Measurements from ENCODE around the gene CNTNAP4.

CNTNAP4 gene

DNA sequence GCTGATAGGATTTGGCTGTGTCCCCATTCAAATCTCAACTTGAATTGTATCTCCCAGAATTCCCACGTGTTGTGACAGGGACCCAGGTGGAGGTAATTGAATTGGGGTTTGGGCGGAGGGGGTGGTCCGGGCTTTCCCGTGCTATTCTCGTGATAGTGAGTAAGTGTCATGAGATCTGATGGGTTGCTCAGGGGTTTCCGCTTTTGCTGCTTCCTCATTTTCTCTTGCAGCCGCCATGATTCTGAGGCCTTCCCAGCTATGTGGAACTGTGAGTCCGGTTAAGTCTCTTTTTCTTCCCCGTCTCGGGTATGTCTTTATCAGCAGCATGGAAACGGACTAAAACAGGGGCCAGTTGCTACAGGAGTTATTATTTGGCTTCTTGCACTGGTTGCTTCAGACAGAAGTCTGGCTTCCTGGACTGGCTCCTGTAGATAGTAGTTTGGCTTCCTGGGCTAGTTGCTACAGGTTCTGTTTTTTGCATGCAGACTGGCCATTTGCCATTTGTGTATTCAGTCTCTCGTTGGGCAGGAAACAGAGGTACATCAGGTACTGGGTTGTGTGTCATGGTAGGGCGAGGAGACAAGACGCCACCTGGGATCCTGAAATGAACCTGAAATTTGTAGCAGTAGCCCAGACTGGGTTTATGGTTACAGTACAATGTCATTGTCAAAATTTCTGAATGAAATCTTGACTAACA, 32.6 kb downstream of the CNTNAP4 start:
- DNase-seq: no peak

GRCh38 chr16:76311260-76311659, 34.1 kb downstream of the CNTNAP4 start:
- DNase-seq: no peak

DNA sequence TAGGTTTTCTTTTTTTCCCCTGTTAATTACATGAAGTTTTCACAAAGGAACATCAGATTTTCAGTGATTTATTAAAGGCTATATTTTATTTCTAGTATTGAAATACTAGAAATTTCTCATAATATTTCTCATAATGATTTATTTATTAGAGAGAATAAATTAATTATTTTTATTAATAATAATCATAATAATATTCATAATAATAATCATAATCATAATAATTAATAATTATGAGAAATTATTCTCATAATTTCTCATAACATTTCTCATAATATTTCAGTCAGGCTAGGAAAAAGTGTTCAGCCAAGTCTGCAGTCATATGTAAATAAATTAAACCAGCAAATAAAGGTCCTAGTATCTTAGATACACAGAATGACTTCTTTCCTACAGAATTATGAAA, 41.4 kb downstream of the CNTNAP4 start:
- DNase-seq: no peak

DNA sequence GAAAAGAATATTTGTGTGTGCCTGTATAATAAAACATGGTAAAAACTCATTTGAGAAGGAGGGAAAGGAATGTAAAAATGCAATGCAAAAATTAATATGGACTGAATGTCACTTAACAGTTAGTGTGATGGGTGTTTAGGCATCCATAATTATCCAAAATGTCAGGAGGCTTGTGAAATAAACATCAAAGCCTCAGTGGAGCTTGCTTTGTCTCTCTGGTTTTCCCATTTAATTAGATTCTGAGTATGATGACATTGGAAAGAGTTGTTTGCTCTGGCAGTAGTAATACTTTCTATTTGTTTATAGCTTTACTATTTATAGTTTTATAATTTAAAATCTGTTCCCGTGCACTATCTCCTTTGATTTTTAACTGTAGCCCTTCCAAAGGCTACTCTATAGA, 51.9 kb downstream of the CNTNAP4 start:
- DNase-seq: no peak

GRCh38 chr16:76335180-76335974, 58.2 kb downstream of the CNTNAP4 start:
- DNase-seq: no peak

DNA sequence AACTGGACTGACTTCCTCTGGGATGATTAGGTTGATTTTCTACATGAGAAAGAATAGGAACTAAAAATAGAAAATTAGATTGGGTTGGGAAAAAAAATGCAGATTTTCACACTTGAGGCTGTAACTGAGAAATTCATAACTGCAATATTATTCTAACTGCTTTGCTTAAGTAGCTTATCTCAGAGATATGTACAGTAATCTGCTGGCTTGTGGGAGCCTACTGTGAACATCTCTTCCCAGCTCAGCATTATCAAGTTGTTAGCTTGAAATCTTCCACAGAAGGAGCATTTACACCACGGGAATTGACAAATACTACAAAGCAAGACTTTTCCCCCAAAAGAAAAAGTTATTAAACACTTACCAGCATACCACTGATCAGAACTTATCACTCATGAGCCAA, 58.9 kb downstream of the CNTNAP4 start:
- no peak for DNase-seq

GRCh38 chr16:76338472-76338871, 61.3 kb downstream of the CNTNAP4 start:
- no peak for DNase-seq

- no peak for DNase-seq
These were observed 66.6 kb downstream of the CNTNAP4 start for GRCh38 chr16:76343769-76344168.

DNA sequence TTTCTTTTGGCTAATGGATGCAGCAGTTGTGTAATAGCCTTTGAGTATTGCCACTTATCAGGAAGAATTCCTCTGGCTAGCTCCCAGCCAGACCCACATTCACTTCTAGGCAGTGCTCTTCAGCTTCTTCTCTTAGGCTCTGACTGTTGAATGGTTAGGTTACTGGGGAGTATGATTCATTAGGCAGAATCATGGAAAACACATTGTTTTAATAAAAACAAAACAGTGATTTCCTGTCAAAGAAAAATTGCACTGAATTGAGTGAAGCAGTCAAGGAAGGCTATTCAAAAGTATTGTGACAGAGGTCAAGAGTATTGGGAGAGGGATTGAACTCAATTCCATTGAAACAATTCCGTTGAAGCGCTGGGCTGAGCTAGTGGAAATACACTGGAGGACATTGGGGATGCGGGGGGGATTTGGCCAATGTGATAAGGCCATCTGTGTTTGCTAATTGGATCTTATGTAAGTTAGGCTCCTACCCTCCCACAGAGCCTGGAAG, 68.0 kb downstream of the CNTNAP4 start:
- no peak for DNase-seq

- DNase-seq: no peak
These were observed 69.0 kb downstream of the CNTNAP4 start for GRCh38 chr16:76346210-76346609.

DNA sequence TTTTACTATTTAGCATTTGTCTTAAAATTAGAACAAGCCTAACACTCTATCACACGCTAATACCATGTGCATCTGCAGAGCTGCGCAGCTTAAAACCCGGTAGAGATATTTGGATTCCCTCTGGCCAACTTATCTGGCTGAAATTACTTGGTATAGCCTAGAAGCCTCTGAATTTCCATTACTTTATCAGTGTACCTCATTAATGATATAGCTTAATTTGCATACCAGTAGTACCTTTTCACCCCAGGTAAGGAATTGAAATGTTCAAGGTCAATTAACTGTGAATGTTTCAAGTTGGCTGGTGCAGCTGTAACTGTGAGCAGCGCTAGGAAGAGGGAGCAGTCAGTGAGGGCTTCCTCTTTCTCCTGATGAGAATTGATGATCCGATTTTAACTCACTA, 74.2 kb downstream of the CNTNAP4 start:
- no peak for DNase-seq

GRCh38 chr16:76360404-76360803, 83.2 kb downstream of the CNTNAP4 start:
- no peak for DNase-seq

DNA sequence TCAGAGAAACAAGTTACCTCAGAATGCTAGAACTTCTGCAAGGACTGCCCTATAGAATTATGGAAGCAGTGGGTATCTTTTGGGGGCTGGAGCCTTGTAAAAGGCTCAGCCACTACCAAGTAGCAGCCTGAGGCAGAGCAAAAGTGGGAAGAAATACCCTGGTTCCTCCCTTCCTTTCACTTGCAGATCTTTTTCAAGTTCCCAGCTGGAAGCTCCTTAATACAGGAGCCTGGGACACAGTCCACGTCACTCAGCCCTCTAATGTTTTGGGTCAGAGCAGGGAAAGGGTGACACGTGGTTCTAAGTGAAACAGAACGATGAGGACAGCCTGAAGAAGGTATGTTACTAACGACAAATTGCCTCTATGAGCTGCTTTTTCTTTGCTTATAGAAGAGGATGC, 93.1 kb downstream of the CNTNAP4 start:
- no peak for DNase-seq

DNA sequence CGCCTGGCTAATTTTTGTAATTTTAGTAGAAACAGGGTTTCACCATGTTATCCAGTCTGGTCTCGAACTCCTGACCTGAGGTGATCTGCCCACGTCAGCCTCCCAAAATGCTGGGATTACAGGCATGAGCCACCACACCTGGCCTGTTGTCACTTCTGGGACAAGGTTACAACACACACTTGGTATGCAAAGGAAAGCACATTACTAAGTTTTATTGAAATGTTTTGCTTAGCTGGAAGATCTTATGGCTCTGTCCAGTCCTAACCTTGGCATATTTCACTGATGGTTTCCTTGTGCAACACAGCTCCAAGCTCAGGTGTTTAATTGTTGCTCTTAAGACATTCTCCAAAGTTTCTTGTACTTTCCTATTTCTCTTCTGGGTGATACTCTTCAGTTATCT, 94.2 kb downstream of the CNTNAP4 start:
- DNase-seq: no peak

- no peak for DNase-seq
These were observed 96.8 kb downstream of the CNTNAP4 start for GRCh38 chr16:76373998-76374397.

DNA sequence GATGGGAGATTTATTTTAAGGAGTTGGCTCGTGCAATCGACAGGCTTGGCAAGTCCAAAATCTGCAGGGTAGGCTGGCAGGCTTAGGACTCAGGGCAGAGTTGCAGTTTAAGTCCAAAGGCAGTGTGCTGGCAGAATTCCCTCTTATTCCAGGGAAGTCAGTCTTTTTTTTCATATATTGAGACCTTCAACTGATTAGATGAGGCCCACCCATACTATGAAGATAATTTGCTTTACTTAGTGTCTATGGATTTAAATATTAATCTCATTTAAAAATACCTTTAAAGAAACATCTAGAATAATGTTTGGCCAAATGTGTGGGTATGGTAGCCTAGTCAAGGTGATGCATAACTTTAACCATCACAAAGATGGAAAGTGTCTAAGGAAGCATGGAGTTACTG, 99.8 kb downstream of the CNTNAP4 start:
- no peak for DNase-seq

GRCh38 chr16:76378020-76378419, 100.8 kb downstream of the CNTNAP4 start:
- no peak for DNase-seq

GRCh38 chr16:76381096-76381495, 103.9 kb downstream of the CNTNAP4 start:
- no peak for DNase-seq

GRCh38 chr16:76385601-76386230, 108.5 kb downstream of the CNTNAP4 start:
- no peak for DNase-seq

- DNase-seq: no peak
These were observed 109.6 kb downstream of the CNTNAP4 start for GRCh38 chr16:76386784-76387183.

DNA sequence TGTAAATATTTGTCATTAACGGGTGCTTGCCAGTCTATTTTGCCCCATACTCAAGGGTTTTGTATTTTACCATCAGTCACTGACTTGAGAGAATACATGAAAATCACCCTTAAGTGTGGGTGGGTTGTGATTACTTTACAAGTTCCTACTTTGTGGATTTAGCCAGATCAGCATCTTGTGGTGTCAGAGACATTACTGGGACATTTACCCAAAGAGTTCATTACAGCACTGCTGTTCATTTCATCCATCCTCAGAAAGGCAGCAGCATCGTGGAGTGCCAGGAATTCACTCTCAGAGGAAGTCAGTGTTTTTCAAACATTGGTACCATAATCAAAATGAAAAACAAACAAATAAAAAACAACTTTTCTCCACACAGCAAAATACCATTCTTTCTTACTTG, 110.8 kb downstream of the CNTNAP4 start:
- DNase-seq: no peak

GRCh38 chr16:76389126-76389525, 111.9 kb downstream of the CNTNAP4 start:
- no peak for DNase-seq

DNA sequence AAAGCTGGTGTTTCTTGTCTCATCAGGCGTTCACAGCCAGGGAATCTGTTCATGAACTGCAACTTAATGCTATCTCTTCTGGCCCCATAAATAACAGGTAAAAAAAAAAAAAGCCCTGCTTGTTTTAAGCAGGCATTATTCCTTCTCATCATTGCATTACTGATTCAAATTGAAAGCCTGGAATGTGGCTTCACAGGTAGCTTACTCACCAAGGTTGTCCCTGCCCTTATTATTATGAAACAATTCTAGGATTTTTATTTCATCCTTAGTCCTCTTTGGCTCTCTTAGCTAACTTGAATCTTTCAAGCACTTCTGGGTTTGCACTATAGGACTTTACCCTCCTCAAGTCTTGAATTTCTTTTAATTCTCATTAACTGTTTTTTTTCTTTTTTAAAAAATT, 113.3 kb downstream of the CNTNAP4 start:
- no peak for DNase-seq

DNA sequence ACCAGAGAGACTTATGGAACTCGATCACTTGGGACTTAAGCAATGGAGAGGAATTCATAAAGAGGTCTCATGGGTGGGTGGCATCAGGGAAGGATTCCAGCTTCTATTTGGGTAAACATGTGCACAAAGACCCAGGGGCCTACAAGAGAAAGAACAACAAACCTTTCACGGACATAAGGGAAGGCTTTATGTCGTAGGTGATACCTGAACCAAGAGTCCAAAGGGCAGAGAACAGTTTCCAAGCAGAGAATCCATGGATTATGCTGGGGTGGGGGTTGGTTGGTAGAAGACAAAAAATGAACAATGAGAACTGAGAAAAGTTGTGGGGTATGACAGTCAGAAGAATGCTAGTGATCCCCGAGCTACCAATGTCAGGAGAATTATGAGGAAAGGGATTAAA, 119.8 kb downstream of the CNTNAP4 start:
- no peak for DNase-seq

Data from CD4-positive, alpha-beta T cell treated with Interferon gamma for 1 hour (primary cell).